Keratinocyte (primary cell): Measurements from ENCODE around the gene RGS21. TPM values are rescaled to one million over a fixed set of nuclear protein-coding genes. Genes with fewer than 3 reads are reported as not detected.

Experiments
- DNase-seq: peaks from one replicate; pipeline ENCODE4 v3.0.0-alpha.2; 2011; ENCODE audit warnings: low read depth, missing footprints, low spot score
- FAIRE-seq: peaks from 2 replicates; lab custom pipeline; 2011; peaks lifted over from hg19 to GRCh38; lab: Jason Lieb, UNC
- H2AFZ ChIP-seq: 2 replicates; pipeline ENCODE4 v1.6.0; 2012; ENCODE audit warnings: low read length, control low read depth, inconsistent platforms; ENCODE audit not compliant: control insufficient read depth
- H3K27ac ChIP-seq: 2 replicates; pipeline ENCODE4 v1.5.1; 2011; ENCODE audit warnings: low read length; ENCODE audit not compliant: control insufficient read depth, insufficient read depth
- H3K27me3 ChIP-seq: 3 replicates; pipeline ENCODE4 v1.6.0; 2011; ENCODE audit warnings: low read length; ENCODE audit not compliant: control insufficient read depth, insufficient read depth; ENCODE audit errors: extremely low read depth
- H3K36me3 ChIP-seq, 2 experiments: 2 replicates in 1 of 2; 3 replicates in 1 of 2; pipeline ENCODE4 v1.5.1; 2011; ENCODE audit warnings: low read length in 2 of 2, mild to moderate bottlenecking in 1 of 2; ENCODE audit not compliant: control insufficient read depth in 2 of 2, insufficient read depth in 2 of 2; ENCODE audit errors: extremely low read depth in 1 of 2
- H3K4me1 ChIP-seq: 3 replicates; pipeline ENCODE4 v1.5.1; 2011; ENCODE audit warnings: low read length; ENCODE audit not compliant: control insufficient read depth, insufficient read depth; ENCODE audit errors: extremely low read depth
- H3K4me2 ChIP-seq: 3 replicates; pipeline ENCODE4 v1.6.0; 2011; ENCODE audit warnings: low read depth, low read length; ENCODE audit not compliant: control insufficient read depth, insufficient read depth; ENCODE audit errors: extremely low read depth
- H3K4me3 ChIP-seq, 3 experiments: fragments of 200-600 bp in 1 of 3; sonication (generic) in 1 of 3; 2 replicates in 2 of 3; 3 replicates in 1 of 3; pipeline ENCODE4 v1.5.1; 2011 to 2016; ENCODE audit warnings: low read length in 3 of 3, mild to moderate bottlenecking in 3 of 3, control low read depth in 2 of 3, inconsistent platforms in 1 of 3, low read depth in 1 of 3, mixed read lengths in 1 of 3, mixed run types in 1 of 3, moderate library complexity in 1 of 3; ENCODE audit not compliant: control insufficient read depth in 2 of 3, insufficient read depth in 2 of 3; ENCODE audit errors: extremely low read depth in 1 of 3
- H3K79me2 ChIP-seq: 2 replicates; pipeline ENCODE4 v1.6.0; 2012; ENCODE audit warnings: low read length; ENCODE audit not compliant: control insufficient read depth, insufficient read depth
- H3K9ac ChIP-seq: 3 replicates; pipeline ENCODE4 v1.6.0; 2011; ENCODE audit warnings: low read length; ENCODE audit not compliant: control insufficient read depth, insufficient read depth; ENCODE audit errors: extremely low read depth
- H3K9me1 ChIP-seq: 3 replicates; pipeline ENCODE4 v1.6.0; 2011; ENCODE audit warnings: low read length; ENCODE audit not compliant: control insufficient read depth, insufficient read depth; ENCODE audit errors: extremely low read depth
- H3K9me3 ChIP-seq: 2 replicates; pipeline ENCODE4 v1.5.1; 2012; ENCODE audit warnings: low read depth, low read length; ENCODE audit not compliant: control insufficient read depth
- H4K20me1 ChIP-seq: 3 replicates; pipeline ENCODE4 v1.6.0; 2011; ENCODE audit warnings: low read length; ENCODE audit not compliant: control insufficient read depth, insufficient read depth; ENCODE audit errors: extremely low read depth
- CTCF ChIP-seq, 3 experiments: IDR thresholded peaks in 1 of 3; conservative IDR thresholded peaks in 1 of 3; optimal IDR thresholded peaks in 1 of 3; 2 replicates in 2 of 3; 3 replicates in 1 of 3; pipeline versions ENCODE3 to v1.5.1; 2011; ENCODE audit warnings: low read length in 3 of 3, mild to moderate bottlenecking in 3 of 3, moderate library complexity in 2 of 3, control low read depth in 1 of 3, inconsistent platforms in 1 of 3; ENCODE audit not compliant: insufficient read depth in 2 of 3; ENCODE audit errors: extremely low read depth in 1 of 3
- EZH2 ChIP-seq: IDR thresholded peaks from one replicate; pipeline ENCODE4 v1.6.1; 2012; ENCODE audit warnings: inconsistent platforms, mild to moderate bottlenecking, low read length, moderate library complexity
- dilution Hi-C: fragments of 300-500 bp; cut with MboI; formaldehyde crosslinking; loops from one replicate; pipeline ENCODE4 v1.7.0; 2020; ENCODE audit warnings: low sequenced_read_pairs; ENCODE audit not compliant: extremely low pct_ligation_motif_present
- polyA plus RNA-seq, 5 experiments: library from polyadenylated mRNA; depleted of rRNA in 3 of 5; stranded (reverse) in 3 of 5; stranded (forward) in 1 of 5; unstranded in 1 of 5; fragments of >200 nt; gene quantifications; 1 replicate in 1 of 5; 2 replicates in 3 of 5; 3 replicates in 1 of 5; pipeline versions ENCODE4 v1.2.1 to v1.2.3, GENCODE V29; 2011 to 2012; ENCODE audit warnings: missing spikeins in 2 of 5, low read depth in 1 of 5, low replicate concordance in 1 of 5

Gene RGS21
- polyA plus RNA-seq, 1 donor (not counting 4 experiments of a cell fraction or from before 2014, with no cell fraction given), result not detected

- dilution Hi-C loops, result no loop called here
- H3K4me2 ChIP-seq, result no peak overlapping the region
- DNase-seq, result no peak
Measured at GRCh38 chr1:192349314-192349713, 32.5 kb downstream of the RGS21 start.

DNA sequence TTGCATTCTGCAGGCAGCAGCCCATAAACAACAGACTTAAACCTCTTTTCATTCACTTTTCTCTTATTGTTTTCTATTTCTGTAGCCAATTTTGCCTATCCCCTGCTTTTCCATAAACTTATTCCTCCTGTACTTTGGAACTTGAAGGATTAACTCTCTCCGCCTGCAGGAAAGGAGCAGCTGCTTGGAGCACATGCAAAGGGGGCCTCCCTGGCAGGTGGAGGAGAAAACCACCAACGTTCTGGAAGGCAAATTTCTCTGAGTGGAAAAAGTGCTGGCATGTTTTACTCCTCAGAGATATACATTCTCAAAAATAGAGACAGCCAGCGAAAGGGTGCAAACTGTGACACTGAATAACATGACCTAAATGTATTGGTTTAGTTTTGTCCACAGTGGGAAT, 33.6 kb downstream of the RGS21 start:
- DNase-seq (no peak), FAIRE-seq (no peak)
- dilution Hi-C loops, result no loop called here
- H4K20me1 ChIP-seq, result no peaks in the 10 kb centered on the region
- no peak for TF ChIP-seq EZH2
- TF ChIP-seq CTCF (optimal IDR thresholded peaks at IDR 0.05 in 1 of 3, IDR thresholded peaks at IDR 0.05 in 1 of 3, conservative IDR thresholded peaks at IDR 0.05 in 1 of 3; ENCODE audit: extremely low read depth in 1 of 3, insufficient read depth in 2 of 3, low read length in 3 of 3), result no peak
- H3K4me3 ChIP-seq, result no peak overlapping the region
- no peaks in the 10 kb centered on the region for H3K4me1 ChIP-seq
- H2AFZ ChIP-seq, result no peak overlapping the region
- no peaks in the 10 kb centered on the region for H3K36me3 ChIP-seq
- H3K79me2 ChIP-seq, result no peaks in the 10 kb centered on the region
- no peaks in the 10 kb centered on the region for H3K27me3 ChIP-seq
- no peaks in the 10 kb centered on the region for H3K9me1 ChIP-seq
- H3K9ac ChIP-seq, result no peak overlapping the region
- no peaks in the 10 kb centered on the region for H3K9me3 ChIP-seq
- H3K4me2 ChIP-seq, result no peak overlapping the region
- no peak overlapping the region for H3K27ac ChIP-seq

More at GRCh38 chr1:192349314-192349713, 32.5 kb downstream of the RGS21 start:
- no peaks in the 10 kb centered on the region for H3K79me2 ChIP-seq
- H3K4me1 ChIP-seq, result no peaks in the 10 kb centered on the region
- H3K4me3 ChIP-seq, result no peak overlapping the region
- no peaks in the 10 kb centered on the region for H4K20me1 ChIP-seq
- H2AFZ ChIP-seq, result no peak overlapping the region
- no peaks in the 10 kb centered on the region for H3K27me3 ChIP-seq
- H3K36me3 ChIP-seq, result no peaks in the 10 kb centered on the region
- no peak overlapping the region for H3K27ac ChIP-seq
- FAIRE-seq, result no peak
- H3K9me3 ChIP-seq, result no peaks in the 10 kb centered on the region
- H3K9me1 ChIP-seq, result no peaks in the 10 kb centered on the region
- H3K9ac ChIP-seq, result no peak overlapping the region
- TF ChIP-seq EZH2 (no peak), CTCF (optimal IDR thresholded peaks at IDR 0.05 in 1 of 3, IDR thresholded peaks at IDR 0.05 in 1 of 3, conservative IDR thresholded peaks at IDR 0.05 in 1 of 3; ENCODE audit: extremely low read depth in 1 of 3, insufficient read depth in 2 of 3, low read length in 3 of 3) (no peak)
